HFFc6 (cell line): ENCODE data around the gene RPS6KA2. TPM values are rescaled to one million over a fixed set of nuclear protein-coding genes. Genes with fewer than 3 reads are reported as not detected.

Source experiments
- DNase-seq: peaks from one replicate; pipeline ENCODE4 v3.0.0-alpha.2; 2018
- H3K27ac Mint-ChIP-seq: 2 replicates; pipeline ENCODE4 v1.8.0; 2020; ENCODE audit warnings: mild to moderate bottlenecking, mixed read lengths
- H3K27me3 Mint-ChIP-seq: 2 replicates; pipeline ENCODE4 v1.8.0; 2021; ENCODE audit warnings: mild to moderate bottlenecking, moderate library complexity, mixed read lengths; ENCODE audit not compliant: insufficient read depth
- H3K36me3 Mint-ChIP-seq: 2 replicates; pipeline ENCODE4 v1.8.0; 2021; ENCODE audit warnings: low read depth, mixed read lengths
- H3K4me1 Mint-ChIP-seq: 2 replicates; pipeline ENCODE4 v1.8.0; 2020; ENCODE audit warnings: low read depth, mixed read lengths
- H3K4me3 Mint-ChIP-seq: 2 replicates; pipeline ENCODE4 v1.8.0; 2020; ENCODE audit warnings: mild to moderate bottlenecking, moderate library complexity, mixed read lengths
- H3K9me3 Mint-ChIP-seq: 2 replicates; pipeline ENCODE4 v1.8.0; 2020; ENCODE audit warnings: mild to moderate bottlenecking, mixed read lengths
- CTCF ChIP-seq: fragments of 200-600 bp; sonication (generic); IDR thresholded peaks from 2 replicates; pipeline ENCODE4 v1.5.0; 2021; ENCODE audit warnings: antibody characterized with exemption, mild to moderate bottlenecking
- total RNA-seq, 6 experiments: library from RNA; stranded (reverse); fragmentation: NEBNext Ultra II Directional; extraction: Animal tissue kit (Norgen Biotek cat#: 25700); gene quantifications; 2 replicates in 1 of 6; 3 replicates in 5 of 6; pipeline ENCODE4 v1.2.3, GENCODE V29; 2021

RPS6KA2 gene
- total RNA-seq, 6 experiments from 2014 or later: 10.1 to 13.9 (median 11.9) TPM

DNA sequence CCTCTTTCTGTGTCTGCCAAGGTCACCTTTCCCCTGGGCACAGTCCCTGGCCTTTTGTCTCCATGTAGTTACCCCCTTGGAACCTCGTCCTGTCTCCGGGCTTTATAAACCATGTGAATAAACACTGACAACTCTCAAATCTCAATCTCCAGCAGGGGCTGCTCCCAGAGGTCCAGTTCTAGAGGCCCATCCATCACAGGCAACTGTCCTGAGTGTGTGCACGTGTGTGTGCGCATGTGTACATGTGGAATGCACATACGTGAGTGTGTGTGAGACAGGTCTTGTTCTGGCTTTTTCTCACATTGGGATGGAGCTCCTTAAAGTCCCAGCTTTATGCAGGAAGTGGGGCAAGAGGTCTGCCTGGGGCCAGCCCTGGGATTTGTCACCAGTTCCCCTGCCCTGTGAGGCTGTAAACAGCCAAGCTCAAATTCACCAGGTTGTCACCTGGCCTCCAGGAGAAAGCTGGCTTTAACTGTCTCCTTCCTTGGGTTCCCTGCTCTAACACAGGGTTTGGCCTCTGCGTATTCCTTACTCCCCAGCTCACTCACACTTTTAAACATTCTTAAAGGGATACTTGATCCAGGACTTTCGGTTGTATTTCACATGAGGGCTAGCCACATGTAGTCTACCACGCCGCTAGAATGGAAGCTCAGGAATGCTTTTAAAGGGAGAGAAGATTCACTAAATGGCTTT, 83.3 kb downstream of the RPS6KA2 start:
- Mint-ChIP-seq H3K36me3 (peaks cover 5% of the 10 kb centered on the region; the same call in 1 of the 2 replicates), H3K27me3 (peaks cover 2% of the 10 kb centered on the region; the same call in 1 of the 2 replicates), H3K27ac (no peak overlapping the region; the same call in 1 of the 2 replicates), H3K9me3 (peaks cover 7% of the 10 kb centered on the region), H3K4me1 (peaks cover 4% of the 10 kb centered on the region; the same call in 1 of the 2 replicates), H3K4me3 (no peak overlapping the region)
- no peak for DNase-seq
- TF ChIP-seq CTCF: no peak

DNA sequence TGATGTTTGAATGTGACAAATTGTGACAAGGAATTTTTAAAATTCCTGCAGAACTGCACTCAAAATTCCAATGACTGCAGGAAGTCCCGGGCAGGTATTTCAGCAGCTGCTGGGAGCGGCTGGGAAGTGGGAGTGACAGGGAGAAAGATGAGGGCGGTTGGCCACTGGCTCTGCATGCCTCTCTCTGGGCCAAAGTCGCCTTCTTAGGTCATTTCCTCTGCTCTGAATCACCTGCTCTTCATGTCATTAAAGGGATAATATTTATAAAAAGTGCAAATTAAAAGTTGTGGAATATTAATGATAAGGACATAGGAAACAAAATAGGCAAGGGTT, 84.5 kb downstream of the RPS6KA2 start:
- no peak for DNase-seq
- peaks cover 5% of the 10 kb centered on the region; the same call in 1 of the 2 replicates for H3K36me3 Mint-ChIP-seq

GRCh38 chr6:166541876-166542579, 85.0 kb downstream of the RPS6KA2 start:
- Mint-ChIP-seq H3K36me3 (no peaks in the 10 kb centered on the region), H3K4me1 (peaks cover 4% of the 10 kb centered on the region; the same call in 1 of the 2 replicates), H3K9me3 (no peaks in the 10 kb centered on the region), H3K27ac (no peak overlapping the region), H3K4me3 (no peak overlapping the region), H3K27me3 (peaks cover 2% of the 10 kb centered on the region; the same call in 1 of the 2 replicates)
- TF ChIP-seq CTCF: no peak
- no peak for DNase-seq

More for the DNA sequence above, 84.5 kb downstream of the RPS6KA2 start:
- Mint-ChIP-seq H3K4me3 (no peak overlapping the region), H3K9me3 (no peaks in the 10 kb centered on the region), H3K27me3 (peaks cover 2% of the 10 kb centered on the region; the same call in 1 of the 2 replicates), H3K4me1 (peaks cover 4% of the 10 kb centered on the region; the same call in 1 of the 2 replicates), H3K27ac (no peak overlapping the region)
- no peak for TF ChIP-seq CTCF

- no peak for DNase-seq
- TF ChIP-seq CTCF: no peak
- Mint-ChIP-seq H3K9me3 (no peaks in the 10 kb centered on the region), H3K36me3 (no peaks in the 10 kb centered on the region), H3K4me3 (no peak overlapping the region), H3K27me3 (peaks cover 2% of the 10 kb centered on the region; the same call in 1 of the 2 replicates), H3K27ac (no peak overlapping the region), H3K4me1 (peaks cover 4% of the 10 kb centered on the region; the same call in 1 of the 2 replicates)
These were observed 85.7 kb downstream of the RPS6KA2 start for GRCh38 chr6:166541366-166541765.

DNA sequence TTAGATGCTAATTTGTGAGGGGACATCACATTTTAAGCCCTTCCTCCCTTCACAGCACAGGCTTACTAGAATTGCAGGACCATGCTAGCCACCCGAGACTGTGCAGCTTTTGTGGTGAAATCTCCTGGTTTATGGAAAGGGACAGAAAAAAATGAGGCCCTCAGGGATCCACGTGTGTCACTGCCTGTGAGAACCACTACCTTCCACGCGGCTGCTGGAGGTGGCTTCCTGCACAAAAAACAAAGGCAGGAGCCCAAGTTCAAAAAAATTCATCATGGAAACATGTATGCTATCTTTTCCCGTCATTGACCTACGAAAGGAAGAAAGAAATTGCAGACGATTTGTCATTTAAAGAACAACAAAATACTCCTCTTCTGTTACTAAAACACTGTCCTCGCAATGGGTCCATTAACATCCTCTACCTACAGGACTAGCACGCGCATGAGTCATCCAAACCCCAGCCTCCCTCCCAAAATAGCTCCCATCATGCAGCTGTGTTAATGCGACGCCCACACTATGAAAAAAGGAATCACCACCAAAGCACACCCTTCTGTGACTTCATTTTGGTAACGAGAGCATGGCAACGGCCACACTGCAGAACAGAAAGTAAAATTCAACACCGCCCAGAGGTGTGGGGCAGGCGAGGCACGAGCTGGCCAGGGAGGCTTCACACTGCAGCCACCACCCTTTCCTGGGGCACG, 86.3 kb downstream of the RPS6KA2 start:
- Mint-ChIP-seq H3K9me3 (no peaks in the 10 kb centered on the region), H3K4me1 (peaks cover 4% of the 10 kb centered on the region; the same call in 1 of the 2 replicates), H3K27ac (no peak overlapping the region), H3K36me3 (no peaks in the 10 kb centered on the region), H3K27me3 (peaks cover 2% of the 10 kb centered on the region; the same call in 1 of the 2 replicates), H3K4me3 (no peak overlapping the region)
- no peak for TF ChIP-seq CTCF
- DNase-seq: no peak
